22Rv1 (cell line): ENCODE results near the gene SLC23A1.
A peak's percentile ranks its signal among the peaks of the same experiment; 100 is the strongest.

ENCODE experiments used
- H3K27ac ChIP-seq: fragments of 450-650 bp; 2 replicates; pipeline ENCODE4 v1.5.1; 2017
- ZFX ChIP-seq: fragments of 450-650 bp; IDR thresholded peaks from 2 replicates; pipeline ENCODE4 v1.6.1; 2017; ENCODE audit warnings: antibody characterized with exemption, borderline replicate concordance
- TF ChIP-seq, protein P1 (sequence below): fragments of 450-650 bp; IDR thresholded peaks from 2 replicates; pipeline ENCODE4 v1.5.1; 2017; ENCODE audit warnings: mild to moderate bottlenecking

Gene SLC23A1

DNA sequence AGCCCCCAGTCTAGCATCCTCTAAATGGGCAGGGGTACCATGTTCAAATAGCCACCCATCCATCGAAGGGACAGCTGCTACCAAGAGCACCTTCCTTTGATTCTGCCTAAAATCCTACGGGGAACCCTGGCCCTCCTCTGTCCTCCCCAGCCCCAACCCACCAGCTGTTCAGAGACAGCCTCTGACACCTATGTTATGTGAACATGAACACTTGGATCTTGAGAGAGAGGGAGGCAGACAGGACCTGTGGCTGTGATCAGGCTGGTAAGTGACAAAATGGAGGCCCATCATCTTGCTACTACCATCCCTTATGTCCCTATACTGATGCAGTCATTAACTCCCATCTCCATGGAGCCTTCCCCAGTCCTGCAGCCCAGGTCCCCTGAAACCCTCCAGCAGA is 8.2 kb downstream of the SLC23A1 start:
- H3K27ac ChIP-seq, result peak overlapping the region; percentile 90
- TF ChIP-seq, protein P1, sequence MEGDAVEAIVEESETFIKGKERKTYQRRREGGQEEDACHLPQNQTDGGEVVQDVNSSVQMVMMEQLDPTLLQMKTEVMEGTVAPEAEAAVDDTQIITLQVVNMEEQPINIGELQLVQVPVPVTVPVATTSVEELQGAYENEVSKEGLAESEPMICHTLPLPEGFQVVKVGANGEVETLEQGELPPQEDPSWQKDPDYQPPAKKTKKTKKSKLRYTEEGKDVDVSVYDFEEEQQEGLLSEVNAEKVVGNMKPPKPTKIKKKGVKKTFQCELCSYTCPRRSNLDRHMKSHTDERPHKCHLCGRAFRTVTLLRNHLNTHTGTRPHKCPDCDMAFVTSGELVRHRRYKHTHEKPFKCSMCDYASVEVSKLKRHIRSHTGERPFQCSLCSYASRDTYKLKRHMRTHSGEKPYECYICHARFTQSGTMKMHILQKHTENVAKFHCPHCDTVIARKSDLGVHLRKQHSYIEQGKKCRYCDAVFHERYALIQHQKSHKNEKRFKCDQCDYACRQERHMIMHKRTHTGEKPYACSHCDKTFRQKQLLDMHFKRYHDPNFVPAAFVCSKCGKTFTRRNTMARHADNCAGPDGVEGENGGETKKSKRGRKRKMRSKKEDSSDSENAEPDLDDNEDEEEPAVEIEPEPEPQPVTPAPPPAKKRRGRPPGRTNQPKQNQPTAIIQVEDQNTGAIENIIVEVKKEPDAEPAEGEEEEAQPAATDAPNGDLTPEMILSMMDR, result no peak
- TF ChIP-seq ZFX, result no peak

DNA sequence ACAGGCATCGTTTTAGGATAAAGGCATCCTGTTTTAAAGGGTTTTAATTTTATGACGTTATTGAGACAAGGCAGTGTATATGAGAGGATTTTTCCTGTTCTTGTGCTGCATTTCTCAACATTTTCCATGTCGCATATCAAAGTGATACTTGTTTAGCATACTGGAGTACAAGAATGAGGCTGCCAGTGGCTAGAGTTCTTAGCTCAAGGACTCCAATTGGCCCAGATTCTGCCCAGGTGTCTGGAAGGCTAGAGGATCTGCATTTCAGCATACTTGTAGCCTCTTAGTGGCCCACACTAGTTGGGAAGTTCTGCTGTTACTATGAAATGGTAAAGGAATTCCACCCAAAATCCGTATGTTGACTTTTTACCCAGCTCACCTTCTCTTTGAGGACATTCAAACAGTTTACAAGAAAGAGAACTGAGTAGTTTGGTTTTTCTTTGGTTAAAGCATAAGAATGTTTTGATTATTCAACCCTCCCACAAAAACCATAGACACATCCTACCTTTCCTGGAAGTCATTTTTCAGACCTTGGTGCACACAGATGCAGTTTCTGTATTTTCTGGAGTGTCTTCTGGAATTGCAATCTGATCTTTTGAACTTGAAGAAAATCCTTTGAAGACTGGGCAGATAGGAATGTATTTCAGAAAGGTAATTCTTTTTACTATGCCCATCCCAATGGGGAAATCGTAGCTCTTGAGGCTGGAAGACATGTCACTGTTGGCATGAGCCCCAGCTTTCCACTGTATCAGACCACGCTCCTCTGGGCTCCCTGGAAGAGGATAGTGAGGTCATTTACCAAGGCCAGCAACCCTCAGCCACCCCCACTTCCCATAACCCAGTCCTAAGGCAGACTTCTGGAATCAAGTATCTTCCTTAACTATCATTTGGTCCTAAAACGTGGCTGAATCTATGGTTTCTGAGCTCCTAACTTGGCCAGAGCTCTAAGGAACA is 11.3 kb downstream of the SLC23A1 start:
- TF ChIP-seq, protein P1, result no peak
- TF ChIP-seq ZFX, result no peak
- H3K27ac ChIP-seq, result peak overlapping the region; percentile 90

DNA sequence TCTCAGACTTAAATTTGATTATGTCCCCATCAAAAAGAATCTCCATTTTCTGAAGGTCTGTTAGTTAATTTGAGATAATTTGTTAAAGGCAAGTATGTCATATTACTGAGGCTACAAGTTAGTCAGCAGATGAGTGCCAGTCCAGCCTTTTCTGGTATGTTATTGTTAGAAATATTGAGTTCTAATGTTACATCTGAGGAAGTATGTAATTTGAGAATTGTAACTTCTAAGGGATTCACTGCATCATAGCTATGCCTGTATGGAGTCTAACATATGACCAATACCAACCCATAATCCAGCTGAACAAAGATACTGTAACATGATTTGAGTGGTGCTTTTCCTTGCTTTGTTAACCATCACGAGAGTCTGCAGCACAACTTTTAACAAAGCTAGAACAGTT is 13.9 kb downstream of the SLC23A1 start:
- no peak for TF ChIP-seq ZFX
- TF ChIP-seq, protein P1, result no peak
- H3K27ac ChIP-seq, result no peak overlapping the region

DNA sequence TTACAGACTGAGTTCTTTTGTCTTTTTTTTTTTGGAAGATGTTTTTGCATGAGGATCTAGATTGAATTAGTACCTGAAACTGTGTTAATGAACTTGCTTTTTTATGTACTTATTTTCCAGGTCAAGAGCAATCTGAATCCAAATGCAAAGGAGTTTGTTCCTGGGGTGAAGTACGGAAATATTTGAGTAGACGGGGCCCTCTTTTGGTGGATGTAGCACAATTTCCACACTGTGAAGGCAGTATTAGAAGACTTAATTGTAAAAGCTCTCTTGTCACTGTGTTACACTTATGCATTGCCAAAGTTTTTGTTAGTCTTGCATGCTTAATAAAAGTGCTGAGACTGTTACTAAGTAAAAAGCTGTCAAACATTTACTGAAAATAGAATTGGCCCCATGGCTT is 14.5 kb downstream of the SLC23A1 start:
- H3K27ac ChIP-seq, result no peak overlapping the region
- TF ChIP-seq ZFX, result no peak
- TF ChIP-seq, protein P1, result no peak

DNA sequence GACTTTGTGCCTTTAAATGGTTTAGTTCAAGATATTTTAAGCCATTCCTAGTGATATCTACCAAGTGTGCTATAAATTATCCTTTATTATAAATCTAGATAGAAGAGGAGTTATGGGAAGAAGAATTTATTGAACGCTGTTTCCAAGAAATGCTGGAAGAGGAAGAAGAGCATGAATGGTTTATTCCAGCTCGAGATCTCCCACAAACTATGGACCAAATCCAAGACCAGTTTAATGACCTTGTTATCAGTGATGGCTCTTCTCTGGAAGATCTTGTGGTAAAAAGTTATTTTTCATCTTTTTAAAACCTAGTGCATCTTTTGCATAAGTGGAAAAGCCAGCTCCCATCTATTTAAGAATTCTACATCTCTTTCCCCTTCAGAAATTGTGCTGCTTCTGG is 18.6 kb downstream of the SLC23A1 start:
- TF ChIP-seq ZFX, result no peak
- TF ChIP-seq, protein P1, result no peak
- H3K27ac ChIP-seq, result no peak overlapping the region

DNA sequence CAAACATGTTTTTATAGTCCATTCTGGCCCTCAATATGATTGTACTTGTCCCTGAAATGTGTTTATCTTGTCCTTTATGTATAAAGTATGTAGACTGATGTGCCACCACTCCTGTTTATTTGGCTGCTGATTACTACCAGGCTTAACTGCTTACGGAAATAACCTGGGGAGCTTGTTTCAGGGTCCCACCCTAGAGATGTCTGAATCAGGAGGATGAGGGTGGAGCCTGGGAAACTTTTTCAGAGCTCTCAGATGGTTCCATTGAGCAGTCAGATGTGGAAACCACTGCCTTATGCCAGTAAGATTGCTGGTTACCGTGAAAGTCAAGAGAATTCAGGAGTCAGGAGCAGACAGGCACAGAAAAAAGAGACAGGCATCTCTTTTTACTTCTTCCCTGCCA is 19.2 kb downstream of the SLC23A1 start:
- TF ChIP-seq, protein P1, result no peak
- TF ChIP-seq ZFX, result no peak
- no peak overlapping the region for H3K27ac ChIP-seq

DNA sequence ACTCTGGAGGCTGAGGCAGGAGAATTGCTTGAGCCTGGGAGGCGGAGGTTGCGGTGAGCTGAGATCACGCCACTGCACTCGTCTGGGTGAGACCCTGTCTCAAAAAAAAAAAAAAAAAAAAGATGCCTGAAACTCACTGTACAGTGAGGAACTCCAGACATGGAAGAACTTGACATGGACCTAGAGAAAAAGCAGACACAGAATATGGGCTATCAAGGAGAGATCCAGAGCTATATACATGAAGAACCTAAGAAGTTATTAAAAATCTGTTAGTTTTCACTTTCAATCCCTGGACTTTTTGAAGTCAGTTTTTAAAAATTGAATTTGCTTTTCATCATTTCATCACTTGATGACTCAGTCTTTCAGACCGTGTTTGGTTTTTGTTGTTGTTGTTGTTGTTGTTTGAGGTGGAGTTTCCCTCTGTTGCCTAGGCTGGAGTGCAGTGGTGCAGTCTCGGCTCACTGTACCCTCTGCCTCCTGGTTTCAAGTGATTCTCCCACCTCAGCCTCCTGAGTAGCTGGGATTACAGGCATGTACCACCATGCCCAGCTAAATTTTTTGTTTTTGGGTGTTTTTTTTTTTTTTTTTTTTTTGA is 21.2 kb downstream of the SLC23A1 start:
- no peak overlapping the region for H3K27ac ChIP-seq
- TF ChIP-seq, protein P1, result no peak
- TF ChIP-seq ZFX, result no peak
